ENCODE measurements around the gene USB1. TPM values are rescaled to one million over a fixed set of nuclear protein-coding genes. Genes with fewer than 3 reads are reported as not detected.
A peak's percentile ranks its signal among the peaks of the same experiment; 100 is the strongest.

The USB1 gene
- total RNA-seq, 1 donor from 2014 or later = 14.9 TPM

DNA sequence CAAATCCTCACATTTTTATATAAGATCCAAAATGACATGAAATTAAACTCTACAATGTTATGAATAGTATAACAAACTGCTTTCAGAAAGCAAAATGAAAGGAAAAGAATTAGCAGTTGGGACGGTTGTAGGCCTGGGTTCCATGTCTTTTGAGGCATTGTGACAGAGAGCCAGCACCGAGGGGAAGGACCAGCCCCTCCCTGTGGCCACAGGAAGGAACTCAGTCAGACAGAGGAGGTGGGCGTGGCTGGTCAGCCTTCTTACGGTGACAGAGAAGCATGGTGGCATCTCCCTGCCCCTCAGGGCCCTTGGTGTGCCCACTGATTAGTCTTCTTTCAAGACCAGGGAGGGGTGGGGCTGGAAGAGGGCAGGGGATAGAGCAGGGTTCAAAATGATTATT is 6.4 kb upstream of the USB1 start:
- Histone ChIP-seq H2AFZ (replicated peaks) (no peak overlapping the region), H4K20me1 (ENCODE audit: low read depth) (peaks cover 23% of the 10 kb centered on the region), H3K4me3 (no peak overlapping the region), H3K4me2 (no peak overlapping the region), H3F3A (ENCODE audit: low read depth) (peaks cover 6% of the 10 kb centered on the region), H3K36me3 (no peaks in the 10 kb centered on the region), H3K27me3 (no peaks in the 10 kb centered on the region), H3K79me2 (ENCODE audit: low read depth) (no peaks in the 10 kb centered on the region), H3K9ac (no peak overlapping the region), H3K4me1 (peaks cover 8% of the 10 kb centered on the region), H3K27ac (no peak overlapping the region), H3K9me3 (ENCODE audit: low read depth) (no peaks in the 10 kb centered on the region)
- no peaks in the 10 kb centered on the region for H3K9me3 Mint-ChIP-seq
- H3K4me1 Mint-ChIP-seq = peaks cover 18% of the 10 kb centered on the region
- peaks cover 5% of the 10 kb centered on the region for H3K27me3 Mint-ChIP-seq (ENCODE audit: insufficient read depth, low read depth)
- peak; percentile 81 for DNase-seq (ENCODE audit: low spot score)
- TF ChIP-seq, protein P1, sequence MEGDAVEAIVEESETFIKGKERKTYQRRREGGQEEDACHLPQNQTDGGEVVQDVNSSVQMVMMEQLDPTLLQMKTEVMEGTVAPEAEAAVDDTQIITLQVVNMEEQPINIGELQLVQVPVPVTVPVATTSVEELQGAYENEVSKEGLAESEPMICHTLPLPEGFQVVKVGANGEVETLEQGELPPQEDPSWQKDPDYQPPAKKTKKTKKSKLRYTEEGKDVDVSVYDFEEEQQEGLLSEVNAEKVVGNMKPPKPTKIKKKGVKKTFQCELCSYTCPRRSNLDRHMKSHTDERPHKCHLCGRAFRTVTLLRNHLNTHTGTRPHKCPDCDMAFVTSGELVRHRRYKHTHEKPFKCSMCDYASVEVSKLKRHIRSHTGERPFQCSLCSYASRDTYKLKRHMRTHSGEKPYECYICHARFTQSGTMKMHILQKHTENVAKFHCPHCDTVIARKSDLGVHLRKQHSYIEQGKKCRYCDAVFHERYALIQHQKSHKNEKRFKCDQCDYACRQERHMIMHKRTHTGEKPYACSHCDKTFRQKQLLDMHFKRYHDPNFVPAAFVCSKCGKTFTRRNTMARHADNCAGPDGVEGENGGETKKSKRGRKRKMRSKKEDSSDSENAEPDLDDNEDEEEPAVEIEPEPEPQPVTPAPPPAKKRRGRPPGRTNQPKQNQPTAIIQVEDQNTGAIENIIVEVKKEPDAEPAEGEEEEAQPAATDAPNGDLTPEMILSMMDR (IDR thresholded peaks at IDR 0.05) = peak; percentile 62
- no peak for TF ChIP-seq EZH2 (IDR thresholded peaks at IDR 0.05)
- no peak for TF ChIP-seq EZH2phosphoT487 (IDR thresholded peaks at IDR 0.05)
- peaks cover 3% of the 10 kb centered on the region for H3K36me3 Mint-ChIP-seq
- no peak overlapping the region for H3K27ac Mint-ChIP-seq
- H3K4me3 Mint-ChIP-seq = no peak overlapping the region

- H3K4me3 ChIP-seq = no peak overlapping the region
- H3K9ac ChIP-seq = no peak overlapping the region
- H3K27me3 Mint-ChIP-seq (ENCODE audit: insufficient read depth, low read depth) = peaks cover 5% of the 10 kb centered on the region
- no peak overlapping the region for H3K27ac Mint-ChIP-seq
- H3F3A ChIP-seq (ENCODE audit: low read depth) = peaks cover 12% of the 10 kb centered on the region
- H2AFZ ChIP-seq (replicated peaks) = no peak overlapping the region
- H3K4me2 ChIP-seq = no peak overlapping the region
- peaks cover 26% of the 10 kb centered on the region for H4K20me1 ChIP-seq (ENCODE audit: low read depth)
- H3K9me3 ChIP-seq (ENCODE audit: low read depth) = no peaks in the 10 kb centered on the region
- H3K27ac ChIP-seq = no peak overlapping the region
- peaks cover 3% of the 10 kb centered on the region for H3K36me3 Mint-ChIP-seq
- H3K36me3 ChIP-seq = no peaks in the 10 kb centered on the region
- H3K79me2 ChIP-seq (ENCODE audit: low read depth) = no peaks in the 10 kb centered on the region
- TF ChIP-seq EZH2phosphoT487 (IDR thresholded peaks at IDR 0.05) (no peak), EZH2 (IDR thresholded peaks at IDR 0.05) (no peak)
- TF ChIP-seq, protein P1 (IDR thresholded peaks at IDR 0.05) = no peak
- H3K4me3 Mint-ChIP-seq = no peak overlapping the region
- no peak for DNase-seq (ENCODE audit: low spot score)
- H3K4me1 Mint-ChIP-seq = peaks cover 18% of the 10 kb centered on the region
- H3K27me3 ChIP-seq = no peaks in the 10 kb centered on the region
- H3K9me3 Mint-ChIP-seq = no peaks in the 10 kb centered on the region
- H3K4me1 ChIP-seq = peaks cover 8% of the 10 kb centered on the region
Measured at GRCh38 chr16:57995721-57996405, 5.3 kb upstream of the USB1 start.

DNA sequence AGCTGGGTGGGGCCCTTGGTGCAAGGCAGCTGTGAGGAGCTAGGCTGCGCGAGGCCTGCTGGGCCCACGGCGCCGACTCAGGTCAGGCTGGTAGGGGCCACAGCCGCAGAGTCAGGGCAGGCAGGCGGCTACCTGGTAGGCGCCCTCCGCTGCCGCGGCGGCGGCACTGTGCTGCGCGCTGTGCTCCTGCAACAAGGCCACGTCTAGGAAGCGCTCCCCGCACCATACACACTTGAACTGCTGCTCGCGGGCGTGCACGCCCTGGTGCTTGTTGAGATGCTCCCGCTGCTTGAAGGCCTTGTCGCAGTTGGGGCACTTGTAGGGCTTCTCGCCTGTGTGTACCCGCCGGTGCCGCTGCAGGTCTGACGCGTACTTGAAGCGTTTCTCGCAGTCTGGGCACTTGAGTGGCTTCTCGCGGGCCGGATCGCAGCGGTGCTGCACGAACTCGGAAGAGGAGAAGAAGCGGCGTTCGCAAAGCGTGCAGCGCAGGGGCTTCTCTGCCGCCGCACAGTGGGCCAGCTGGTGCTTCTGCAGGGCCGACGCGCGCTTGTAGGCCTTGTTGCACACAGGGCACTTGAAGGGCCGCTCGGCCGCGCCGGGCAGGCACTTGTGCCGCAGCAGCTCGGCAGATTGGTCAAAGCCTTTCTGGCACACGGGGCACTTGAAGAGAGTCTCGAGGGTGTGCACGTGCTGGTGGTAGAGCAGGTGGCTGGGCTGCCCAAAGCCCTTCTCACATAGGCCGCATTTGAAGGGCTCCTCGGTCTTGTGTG is 4.6 kb upstream of the USB1 start:
- peaks cover 3% of the 10 kb centered on the region for H3K36me3 Mint-ChIP-seq
- Histone ChIP-seq H4K20me1 (ENCODE audit: low read depth) (peaks cover 26% of the 10 kb centered on the region), H2AFZ (replicated peaks) (no peak overlapping the region), H3K27ac (no peak overlapping the region), H3K27me3 (no peaks in the 10 kb centered on the region), H3K9me3 (ENCODE audit: low read depth) (no peaks in the 10 kb centered on the region), H3K9ac (no peak overlapping the region), H3K4me2 (no peak overlapping the region), H3F3A (ENCODE audit: low read depth) (peaks cover 14% of the 10 kb centered on the region), H3K4me1 (peaks cover 8% of the 10 kb centered on the region), H3K36me3 (no peaks in the 10 kb centered on the region), H3K4me3 (no peak overlapping the region), H3K79me2 (ENCODE audit: low read depth) (no peaks in the 10 kb centered on the region)
- TF ChIP-seq, protein P1 (IDR thresholded peaks at IDR 0.05) = no peak
- TF ChIP-seq EZH2 (IDR thresholded peaks at IDR 0.05) = no peak
- no peak for TF ChIP-seq EZH2phosphoT487 (IDR thresholded peaks at IDR 0.05)
- H3K9me3 Mint-ChIP-seq = no peaks in the 10 kb centered on the region
- no peak overlapping the region for H3K4me3 Mint-ChIP-seq
- no peak overlapping the region for H3K27ac Mint-ChIP-seq
- peaks cover 5% of the 10 kb centered on the region for H3K27me3 Mint-ChIP-seq (ENCODE audit: insufficient read depth, low read depth)
- no peak for DNase-seq (ENCODE audit: low spot score)
- H3K4me1 Mint-ChIP-seq = peaks cover 20% of the 10 kb centered on the region
